ENCODE results near the gene PRDM16.

GRCh38 chr1:3040004-3040403 is 29.0 kb upstream of the PRDM16 start:
- TF ChIP-seq CTCF (IDR thresholded peaks at IDR 0.05; ENCODE audit: low read depth, low read length) (no peak), POLR2A (IDR thresholded peaks at IDR 0.05; ENCODE audit: extremely low read depth, insufficient read length) (no peak), MAX (IDR thresholded peaks at IDR 0.05; ENCODE audit: low read depth, low read length) (no peak)
